ENCODE data around the gene SPART.

DNA sequence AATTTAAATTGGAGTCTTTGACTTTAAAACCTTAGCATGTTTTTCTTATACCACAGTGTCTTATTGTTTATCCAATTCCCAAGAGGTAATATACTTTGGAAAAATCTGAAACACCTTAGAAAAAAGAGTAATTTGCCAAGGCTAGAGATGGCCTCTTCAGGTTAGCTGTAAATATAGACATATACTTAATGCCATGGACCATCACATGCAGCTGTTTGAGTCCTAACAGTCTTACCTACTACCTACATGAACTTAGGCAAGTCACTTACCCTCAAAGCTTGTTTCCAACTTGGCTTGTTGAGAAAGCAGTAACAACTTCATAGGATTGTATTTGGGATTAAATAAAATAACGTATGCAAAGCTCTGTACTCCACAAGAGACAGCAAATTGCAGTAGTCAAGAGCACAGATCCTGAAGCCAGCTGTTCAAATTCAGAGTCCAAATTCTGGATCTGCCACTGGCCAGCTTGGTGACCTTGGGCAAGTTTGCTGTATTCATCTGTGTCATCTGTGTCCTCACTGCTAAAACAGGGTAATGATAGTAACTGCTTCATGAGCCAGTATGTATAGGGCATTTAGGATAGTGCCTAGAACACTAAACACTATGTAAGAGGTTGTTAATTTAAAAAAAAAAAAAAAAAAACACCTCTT is 13.2 kb upstream of the SPART start:
- no peak for TF ChIP-seq YY1 (IDR thresholded peaks at IDR 0.05; ENCODE audit: low read depth)
- TF ChIP-seq, protein P1, sequence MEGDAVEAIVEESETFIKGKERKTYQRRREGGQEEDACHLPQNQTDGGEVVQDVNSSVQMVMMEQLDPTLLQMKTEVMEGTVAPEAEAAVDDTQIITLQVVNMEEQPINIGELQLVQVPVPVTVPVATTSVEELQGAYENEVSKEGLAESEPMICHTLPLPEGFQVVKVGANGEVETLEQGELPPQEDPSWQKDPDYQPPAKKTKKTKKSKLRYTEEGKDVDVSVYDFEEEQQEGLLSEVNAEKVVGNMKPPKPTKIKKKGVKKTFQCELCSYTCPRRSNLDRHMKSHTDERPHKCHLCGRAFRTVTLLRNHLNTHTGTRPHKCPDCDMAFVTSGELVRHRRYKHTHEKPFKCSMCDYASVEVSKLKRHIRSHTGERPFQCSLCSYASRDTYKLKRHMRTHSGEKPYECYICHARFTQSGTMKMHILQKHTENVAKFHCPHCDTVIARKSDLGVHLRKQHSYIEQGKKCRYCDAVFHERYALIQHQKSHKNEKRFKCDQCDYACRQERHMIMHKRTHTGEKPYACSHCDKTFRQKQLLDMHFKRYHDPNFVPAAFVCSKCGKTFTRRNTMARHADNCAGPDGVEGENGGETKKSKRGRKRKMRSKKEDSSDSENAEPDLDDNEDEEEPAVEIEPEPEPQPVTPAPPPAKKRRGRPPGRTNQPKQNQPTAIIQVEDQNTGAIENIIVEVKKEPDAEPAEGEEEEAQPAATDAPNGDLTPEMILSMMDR (IDR thresholded peaks at IDR 0.05): no peak

All from SK-N-SH (cell line).